ENCODE results near the gene C9.
"Not testable (repeated sequence)": the region's sequence is repeated elsewhere in the genome, so short reads cannot be mapped to it uniquely, and the experiment has no call there.

Gene C9

DNA sequence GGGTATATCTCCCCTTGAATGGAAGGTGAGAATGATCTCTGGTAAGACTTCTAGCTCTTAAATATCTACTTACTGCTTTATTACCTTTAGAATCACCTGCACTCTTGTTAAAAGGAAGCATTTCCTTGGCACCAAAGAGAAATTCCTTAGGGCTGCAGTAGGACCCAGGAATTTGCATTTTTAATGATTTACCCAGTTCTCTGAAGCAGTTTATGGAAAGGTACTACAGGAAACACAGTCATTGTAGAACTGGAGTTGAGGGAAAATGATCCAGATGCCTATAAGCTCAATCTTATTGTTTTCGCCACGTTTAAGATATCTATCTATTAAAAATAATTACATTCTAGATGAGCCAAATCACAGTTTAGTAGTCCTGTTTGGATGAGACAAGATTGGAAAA, 9.5 kb upstream of the C9 start:
- no peak for DNase-seq (ENCODE audit: low read depth in 3 of 3, low spot score in 1 of 3)

DNA sequence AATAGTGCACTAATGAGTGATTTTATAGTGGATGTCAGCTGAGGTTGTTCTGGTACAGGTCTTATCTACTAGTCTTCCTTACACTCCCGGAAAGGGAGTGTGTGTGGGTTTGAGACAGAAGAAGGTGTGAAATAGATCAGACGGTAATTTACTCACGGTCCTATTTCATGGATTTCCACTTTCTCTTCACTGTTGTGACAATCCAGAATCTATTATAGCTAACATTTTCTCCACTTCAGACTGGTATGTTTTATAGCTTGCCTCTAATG, 7.0 kb upstream of the C9 start:
- DNase-seq (ENCODE audit: low read depth in 3 of 3, low spot score in 1 of 3), result no peak

DNA sequence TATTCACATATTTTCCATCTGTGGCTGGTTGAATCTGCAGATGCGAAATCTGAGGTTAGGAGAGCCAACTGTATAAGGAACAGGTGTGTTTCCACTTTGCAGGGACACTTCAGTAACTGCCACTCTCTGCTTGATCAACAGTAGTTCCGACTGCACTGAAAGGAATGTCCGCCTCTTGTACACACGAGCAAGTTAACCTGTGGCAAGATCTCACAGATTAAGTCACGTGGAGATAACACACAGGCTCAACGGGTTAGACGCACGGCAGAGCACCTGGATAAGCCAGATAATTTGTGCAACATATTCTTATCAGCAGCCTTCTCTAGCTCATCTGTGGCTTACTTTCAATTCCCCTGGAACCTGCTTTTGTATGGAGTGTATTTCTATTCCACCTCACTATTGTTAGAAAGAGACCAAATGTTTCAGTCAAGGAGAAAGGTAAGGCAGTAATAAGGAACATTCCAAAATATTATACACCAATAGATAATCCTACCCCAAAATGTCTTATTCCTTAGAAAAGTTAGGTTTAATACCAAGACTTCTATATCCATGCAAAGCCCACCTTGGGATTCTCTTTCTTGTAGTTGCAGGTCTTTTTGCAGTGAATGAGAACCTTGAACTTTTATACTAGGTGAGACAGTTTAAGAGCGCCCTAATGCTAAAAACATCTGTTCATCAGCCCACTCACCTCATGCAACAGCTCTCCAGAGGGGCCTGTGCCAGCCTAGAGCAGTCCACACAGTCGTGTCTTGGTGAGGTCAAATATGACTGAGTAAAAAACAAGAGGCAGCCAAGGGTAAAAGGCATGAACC, 6.5 kb upstream of the C9 start:
- DNase-seq (ENCODE audit: low read depth in 3 of 3, low spot score in 1 of 3), result no peak

DNA sequence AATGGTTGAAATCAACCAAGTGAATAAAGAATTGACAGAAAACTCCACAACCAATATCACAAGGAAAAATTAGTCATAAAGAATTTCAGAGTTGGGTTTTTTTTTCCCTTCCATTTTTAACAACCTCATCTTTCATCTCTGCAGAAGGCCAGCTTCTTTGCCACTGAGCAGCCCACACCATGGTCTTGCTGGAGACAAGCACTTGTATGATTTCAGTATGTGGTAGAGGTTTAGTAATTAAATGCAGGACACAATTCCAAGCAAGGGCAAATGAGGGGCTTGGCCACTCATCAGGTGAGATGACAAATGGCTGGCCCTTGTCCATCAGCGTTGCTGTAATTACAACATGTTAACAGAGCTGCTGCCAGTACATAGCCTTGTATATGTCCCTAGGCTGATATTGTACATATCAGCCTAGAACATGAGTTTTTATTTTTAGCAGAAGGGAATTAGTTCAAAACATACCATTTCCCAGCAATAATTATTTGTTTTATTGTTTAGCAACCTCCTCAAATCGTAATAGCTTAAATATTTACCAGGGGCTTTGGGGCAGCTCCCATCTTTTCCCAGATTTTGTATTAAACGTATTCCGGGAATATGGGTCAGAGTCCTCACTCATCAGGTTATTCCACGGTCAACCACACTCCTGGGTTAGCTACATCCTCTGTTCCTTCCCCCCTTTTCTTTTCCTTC, 5.0 kb upstream of the C9 start:
- DNase-seq (ENCODE audit: low read depth in 3 of 3, low spot score in 1 of 3), result no peak

DNA sequence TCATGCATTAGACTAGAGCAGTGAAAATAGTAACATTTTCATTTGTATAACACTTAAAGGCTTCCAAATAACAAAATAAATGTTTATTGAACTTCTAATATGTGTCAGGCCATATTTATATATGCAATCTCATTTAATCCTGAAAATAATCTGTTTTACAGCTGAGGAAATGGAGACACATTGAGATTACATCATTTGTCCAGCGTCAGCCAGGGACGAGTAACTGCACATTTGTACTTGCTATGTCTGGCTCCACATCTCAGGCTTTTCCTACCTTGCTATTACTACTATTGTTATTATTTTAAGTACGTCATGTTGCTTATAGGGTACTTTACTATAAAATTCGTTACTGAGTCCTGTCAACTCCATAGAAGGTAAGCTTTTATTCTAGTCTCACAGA, 3.8 kb upstream of the C9 start:
- no peak for DNase-seq (ENCODE audit: low read depth in 3 of 3, low spot score in 1 of 3)

DNA sequence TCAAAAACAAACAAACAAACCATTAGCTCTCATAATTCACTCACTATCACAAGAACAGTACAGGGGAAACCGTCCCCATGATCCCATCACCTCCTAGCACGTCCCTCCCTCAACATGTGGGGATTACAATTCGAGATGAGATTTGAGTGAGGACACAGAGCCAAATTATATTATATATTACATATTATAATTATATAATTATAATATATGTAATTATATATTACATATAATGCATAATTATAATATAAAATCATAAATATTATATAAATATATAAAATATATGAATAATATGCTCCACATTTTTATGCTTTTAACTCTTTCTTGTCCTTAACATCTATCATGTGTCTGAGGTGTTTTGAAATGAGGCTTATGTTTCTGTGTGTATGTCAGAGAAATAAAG, 3.4 kb upstream of the C9 start:
- DNase-seq (ENCODE audit: low read depth in 3 of 3, low spot score in 1 of 3), result no peak

DNA sequence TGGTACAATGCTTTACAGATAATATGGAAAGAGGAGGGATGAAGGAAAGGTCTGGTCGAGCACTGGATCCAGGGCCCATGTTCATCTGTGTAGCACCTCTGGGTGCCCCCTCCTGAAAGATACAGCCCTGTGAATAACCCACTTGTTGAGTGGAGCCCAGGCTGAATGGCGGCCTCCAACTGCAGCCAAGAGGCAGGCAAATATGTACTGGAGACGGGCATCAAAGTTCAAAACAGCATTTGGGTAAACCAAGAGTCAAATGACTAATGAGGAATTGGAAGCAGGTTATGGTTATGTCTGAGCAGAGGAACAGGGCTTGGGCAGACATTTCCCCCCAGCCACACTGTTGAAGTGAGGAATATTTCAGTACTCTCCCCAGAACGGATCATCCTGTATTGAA, 1.1 kb downstream of the C9 start:
- no peak for DNase-seq (ENCODE audit: low read depth in 3 of 3, low spot score in 1 of 3)

DNA sequence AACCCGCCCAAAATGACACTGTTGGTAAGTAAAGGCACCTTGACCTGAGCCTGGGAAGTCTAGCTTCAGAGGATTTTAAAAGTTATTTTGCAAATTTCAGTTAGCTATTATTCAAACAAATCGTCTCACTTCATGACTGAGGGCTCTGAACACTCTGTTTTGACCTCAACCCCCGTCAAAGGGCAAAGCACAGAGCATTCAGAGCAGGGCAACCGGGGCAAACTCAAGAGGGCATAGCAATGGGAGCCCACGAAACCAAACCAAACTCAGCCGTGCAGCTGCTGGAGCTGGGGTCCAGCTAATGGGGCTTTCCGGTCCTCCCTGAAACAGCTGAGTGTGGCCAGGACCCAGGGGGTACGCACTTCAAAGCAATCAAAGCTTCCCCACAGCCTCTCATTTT, 1.6 kb downstream of the C9 start:
- no peak for DNase-seq (ENCODE audit: low read depth in 3 of 3, low spot score in 1 of 3)

DNA sequence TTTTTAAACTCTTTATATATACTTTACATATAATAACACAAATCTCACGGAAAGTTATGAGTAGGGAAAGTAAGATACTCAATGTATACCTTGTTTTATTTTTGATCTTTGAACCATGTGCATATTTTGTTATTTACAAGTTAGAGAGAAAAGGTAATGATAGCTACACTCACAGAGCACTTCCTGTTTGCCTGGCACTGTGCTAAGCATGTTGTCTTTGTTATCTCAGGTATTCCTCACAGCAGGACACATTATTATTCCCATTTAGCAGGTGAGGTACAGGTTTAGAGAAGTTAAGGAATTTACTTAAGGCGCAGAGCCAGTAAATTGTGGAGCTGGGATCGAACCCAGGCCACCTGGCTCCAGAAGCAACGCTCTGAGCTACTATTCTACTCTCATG, 3.0 kb downstream of the C9 start:
- no peak for DNase-seq (ENCODE audit: low read depth in 3 of 3, low spot score in 1 of 3)

DNA sequence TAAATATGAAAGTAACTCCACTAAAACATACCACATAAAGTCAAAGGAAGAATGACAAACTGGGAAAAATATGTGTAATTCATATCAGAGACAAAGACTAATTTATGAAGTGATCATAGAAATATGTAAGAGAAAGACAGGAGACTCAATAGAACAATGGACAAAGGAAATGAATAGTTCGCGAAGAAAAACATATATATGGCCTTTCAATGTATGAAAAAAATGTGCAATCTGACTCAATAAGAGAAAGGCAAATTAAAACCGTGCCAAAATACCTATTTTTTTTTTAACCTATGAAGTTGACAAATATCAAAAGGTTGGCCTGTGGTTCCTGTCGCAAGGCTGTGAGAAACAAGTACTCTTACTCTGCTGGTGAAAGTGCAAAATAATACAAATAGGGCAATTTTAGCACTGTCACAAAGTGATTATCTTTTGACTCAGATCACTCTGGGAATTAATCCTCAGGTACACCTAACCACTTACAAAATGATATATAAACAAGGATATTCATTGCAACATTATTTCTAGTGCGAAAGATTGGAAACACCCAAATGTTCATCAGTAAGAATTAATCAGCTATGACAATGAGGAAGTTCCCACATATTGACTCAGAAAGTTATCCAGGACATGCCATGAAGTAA, 3.7 kb downstream of the C9 start:
- DNase-seq (ENCODE audit: low read depth in 3 of 3, low spot score in 1 of 3), result no peak

DNA sequence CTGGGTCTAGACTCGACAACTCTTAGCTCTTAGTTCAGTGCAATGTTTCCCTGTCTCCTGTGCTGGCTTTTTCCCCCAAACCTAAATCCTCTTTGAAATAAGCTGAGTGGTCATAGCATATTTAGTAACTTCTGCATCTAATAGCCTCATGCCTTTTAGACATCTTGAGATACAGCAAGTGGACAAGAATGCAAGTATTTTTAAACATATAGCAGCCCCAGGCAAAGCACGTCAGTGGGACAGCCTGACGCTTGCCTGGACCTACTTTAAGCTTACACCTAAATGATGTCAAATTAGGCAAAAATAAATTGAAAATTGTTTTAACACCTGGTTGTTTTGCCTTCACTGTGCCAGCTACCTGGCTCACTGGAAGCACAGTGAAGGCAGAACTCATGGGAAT, 8.0 kb downstream of the C9 start:
- DNase-seq (ENCODE audit: low read depth in 3 of 3, low spot score in 1 of 3), result no peak

DNA sequence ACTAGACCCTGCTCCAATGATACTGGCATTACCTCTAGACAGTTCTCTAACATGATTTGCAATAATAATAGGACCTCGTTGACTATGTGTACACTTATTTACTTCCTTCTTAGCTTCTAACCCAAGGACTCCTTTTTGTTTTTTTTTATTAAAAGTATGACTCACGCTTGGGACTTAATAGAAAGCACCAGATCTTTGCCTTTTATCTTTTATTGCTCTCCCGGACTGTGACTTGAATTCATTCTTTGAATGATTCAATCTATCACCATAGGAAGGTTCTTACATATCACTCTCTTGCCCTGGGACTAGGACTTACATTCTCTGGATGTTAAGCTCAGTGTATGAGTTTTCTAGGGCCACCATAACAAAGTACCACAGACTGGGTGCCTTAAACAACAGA, 9.0 kb downstream of the C9 start:
- no peak for DNase-seq (ENCODE audit: low read depth in 3 of 3, low spot score in 1 of 3)

DNA sequence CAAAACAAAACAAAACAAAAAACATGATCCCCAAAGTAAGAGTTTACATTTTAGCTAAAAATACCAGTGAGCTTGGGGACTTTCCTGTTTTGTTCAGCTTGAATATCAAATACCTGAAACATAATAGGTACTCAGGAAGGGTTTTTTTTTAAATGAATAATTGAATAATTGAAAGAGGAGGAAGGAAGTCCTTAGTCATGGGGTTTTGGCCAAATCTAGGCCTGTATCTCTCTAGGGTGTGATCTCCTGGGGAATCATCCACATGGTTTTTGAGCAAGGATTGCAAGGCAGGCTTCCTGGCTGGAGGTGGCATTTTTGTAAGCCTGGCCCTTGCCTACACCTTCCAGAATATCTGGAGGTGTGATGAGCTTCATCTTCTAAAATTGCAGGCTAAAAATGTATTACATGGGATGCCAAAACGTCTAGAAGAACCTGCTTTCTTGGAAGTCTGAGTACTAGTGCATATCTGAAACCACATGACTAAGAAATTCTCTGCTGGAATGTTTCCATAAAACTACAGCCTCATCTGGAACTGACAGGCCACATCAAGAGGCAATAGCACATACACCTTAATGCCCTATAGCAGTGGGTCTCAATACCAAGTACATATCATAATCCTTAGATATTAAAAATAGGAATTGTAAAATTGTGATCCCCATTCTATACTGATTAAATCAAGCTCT, 10.4 kb downstream of the C9 start:
- no peak for DNase-seq (ENCODE audit: low read depth in 3 of 3, low spot score in 1 of 3)

DNA sequence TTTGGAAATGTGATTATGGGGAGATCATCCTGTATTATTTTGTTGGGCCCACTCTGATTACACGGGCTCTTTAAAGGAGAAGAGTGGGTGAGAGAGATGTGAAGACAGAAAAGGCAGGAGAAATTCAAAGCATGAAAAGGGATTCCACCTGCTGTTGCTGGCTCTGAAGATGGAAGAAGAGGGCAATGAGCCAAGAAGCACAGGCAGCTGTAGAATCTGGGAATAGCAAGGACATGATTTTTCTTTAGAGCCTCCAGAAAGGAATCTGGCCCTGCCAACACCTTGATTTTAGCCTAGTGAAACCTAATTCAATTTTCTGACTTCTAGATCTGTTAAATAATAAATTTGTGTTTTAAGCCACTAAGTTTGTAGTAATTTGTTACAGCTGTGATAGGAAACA, 11.3 kb downstream of the C9 start:
- no peak for DNase-seq (ENCODE audit: low read depth in 3 of 3, low spot score in 1 of 3)

DNA sequence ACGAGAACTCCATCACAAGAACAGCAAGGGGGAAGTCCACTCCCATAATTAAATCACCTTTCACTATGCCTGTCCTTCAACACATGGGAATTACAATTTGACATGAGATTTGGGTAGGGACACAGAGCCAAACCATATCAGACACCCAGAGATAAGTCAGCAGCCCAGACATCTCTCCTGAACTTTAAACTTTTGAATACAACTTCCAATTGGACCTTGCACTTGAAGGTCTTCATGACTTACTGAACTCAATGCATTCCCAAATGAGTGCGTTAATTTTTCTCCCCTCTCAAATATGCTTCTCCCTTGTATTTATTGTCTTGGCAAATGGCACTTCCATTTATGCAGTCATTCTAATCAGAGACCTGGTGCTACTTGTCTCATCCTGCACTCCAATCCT, 12.1 kb downstream of the C9 start:
- DNase-seq (ENCODE audit: low read depth in 3 of 3, low spot score in 1 of 3), result no peak

DNA sequence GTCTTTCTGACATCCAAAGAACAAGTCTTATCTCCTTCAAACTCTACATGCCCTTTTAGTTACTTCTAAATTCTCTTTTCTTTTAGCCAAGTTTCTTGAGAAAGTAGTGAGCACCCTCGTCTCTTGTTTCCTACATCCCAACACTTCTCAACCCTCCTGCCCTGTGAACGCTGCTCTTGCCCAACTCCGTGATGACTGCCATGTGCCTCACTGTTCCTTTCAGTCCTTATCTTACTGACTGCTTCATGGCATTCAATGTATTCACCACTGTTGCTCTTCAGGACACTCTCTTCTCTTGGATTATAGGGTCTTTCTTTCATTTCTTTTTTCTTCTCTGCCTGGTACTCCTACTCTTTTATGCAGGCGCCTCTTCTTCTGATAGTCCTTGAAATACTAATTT, 14.8 kb downstream of the C9 start:
- no peak for DNase-seq (ENCODE audit: low read depth in 3 of 3, low spot score in 1 of 3)

DNA sequence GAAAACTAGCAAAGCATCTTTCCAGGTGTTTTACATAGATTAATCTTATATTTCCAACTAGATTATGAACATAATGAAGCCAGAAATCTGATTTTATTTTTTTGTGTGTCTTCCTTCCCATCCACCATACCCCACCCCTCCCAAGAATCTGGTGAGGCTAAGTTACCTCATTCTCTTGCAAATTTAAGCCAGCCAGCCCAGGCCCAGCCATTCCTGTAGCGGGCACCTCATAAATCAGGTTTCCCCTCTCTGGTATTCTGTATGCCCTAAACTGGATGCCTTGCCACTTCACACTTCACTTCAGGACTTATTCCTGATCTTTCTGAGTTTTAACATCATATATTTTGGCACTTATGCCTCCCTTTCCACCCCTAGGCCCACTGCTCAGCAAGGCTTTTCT, 21.8 kb downstream of the C9 start:
- DNase-seq (ENCODE audit: low read depth in 3 of 3, low spot score in 1 of 3), result no peak

DNA sequence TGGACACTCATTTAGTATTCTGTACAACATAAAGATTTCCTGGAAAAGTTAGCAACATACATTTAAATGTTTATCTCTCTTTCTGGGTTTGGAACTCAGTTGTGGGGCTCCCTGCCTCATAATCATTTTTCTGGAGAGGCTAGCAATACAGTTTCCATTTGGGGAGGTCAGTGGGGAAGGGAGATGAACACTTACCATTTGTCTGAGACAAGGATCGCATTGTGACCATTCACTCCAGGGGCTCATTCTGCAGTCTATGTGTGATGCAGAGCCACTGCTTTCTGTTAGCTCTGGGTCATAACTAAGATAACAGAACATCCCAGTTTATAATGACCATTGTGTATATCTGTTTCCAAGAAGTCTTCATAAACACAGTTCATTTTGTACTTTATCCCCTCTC, 22.4 kb downstream of the C9 start:
- DNase-seq (ENCODE audit: low read depth in 3 of 3, low spot score in 1 of 3), result no peak

DNA sequence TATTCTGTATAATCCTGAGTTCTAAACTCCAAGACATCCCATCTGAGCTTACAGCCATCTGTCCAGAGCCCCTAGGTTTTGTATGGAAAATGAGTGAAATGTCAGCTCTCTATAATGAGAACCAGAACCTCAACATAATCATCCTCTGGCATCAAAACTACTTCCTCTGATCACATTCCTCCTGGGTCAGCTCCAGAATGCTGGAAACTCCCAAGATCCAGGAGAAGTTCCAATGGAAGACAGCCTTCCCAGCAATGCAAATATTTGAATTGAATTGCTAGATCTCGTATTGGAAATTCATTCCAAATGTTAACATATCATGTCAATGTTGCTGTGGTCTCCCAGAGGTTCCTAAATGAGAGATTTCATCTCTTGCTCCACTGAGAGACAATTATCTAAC, 23.8 kb downstream of the C9 start:
- no peak for DNase-seq (ENCODE audit: low read depth in 3 of 3, low spot score in 1 of 3)

DNA sequence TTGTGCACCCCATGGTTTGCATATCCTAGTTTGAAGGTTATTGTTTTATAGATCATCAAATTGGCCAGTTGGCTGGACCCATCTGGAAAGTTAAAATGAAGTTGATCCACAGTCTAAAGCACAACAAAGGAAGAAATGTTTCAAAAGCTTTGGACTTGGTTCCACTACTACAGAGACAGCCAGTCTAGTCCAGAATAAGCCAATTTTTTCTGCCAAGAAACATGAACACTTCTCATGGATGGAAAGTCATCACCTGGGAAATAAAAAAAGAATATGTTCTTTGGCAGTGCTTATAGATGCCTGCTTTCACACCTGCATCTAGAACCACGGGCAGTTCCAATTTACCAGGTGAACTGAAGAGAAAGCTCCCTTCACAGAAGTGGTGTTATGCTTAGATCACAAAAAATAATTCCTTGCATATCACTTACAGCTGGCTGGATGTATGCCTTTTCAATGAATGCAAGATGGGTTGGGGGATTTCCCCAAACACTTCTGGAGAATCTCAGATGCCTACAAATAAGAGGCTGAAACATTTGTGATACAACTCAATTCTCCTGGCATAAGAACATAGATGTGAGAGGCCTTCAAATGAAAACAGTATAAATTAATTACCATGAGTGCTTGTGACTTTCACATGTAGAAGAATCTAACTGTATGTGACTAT, 26.9 kb downstream of the C9 start:
- DNase-seq (ENCODE audit: low read depth in 3 of 3, low spot score in 1 of 3), result no peak

DNA sequence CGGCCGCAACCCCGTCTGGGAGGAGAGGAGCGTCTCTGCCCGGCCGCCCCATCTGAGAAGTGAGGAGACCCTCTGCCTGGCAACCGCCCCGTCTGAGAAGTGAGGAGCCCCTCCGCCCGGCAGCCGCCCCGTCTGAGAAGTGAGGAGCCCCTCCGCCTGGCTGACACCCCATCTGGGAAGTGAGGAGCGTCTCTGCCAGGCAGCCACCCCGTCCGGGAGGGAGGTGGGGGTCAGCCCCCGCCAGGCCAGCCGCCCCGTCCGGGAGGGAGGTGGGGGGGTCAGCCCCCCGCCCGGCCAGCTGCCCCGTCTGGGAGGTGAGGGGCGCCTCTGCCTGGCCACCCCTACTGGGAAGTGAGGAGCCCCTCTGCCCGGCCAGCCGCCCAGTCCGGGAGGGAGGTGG, 30.0 kb downstream of the C9 start:
- DNase-seq (ENCODE audit: low read depth in 3 of 3, low spot score in 1 of 3), result not testable (repeated sequence)

DNA sequence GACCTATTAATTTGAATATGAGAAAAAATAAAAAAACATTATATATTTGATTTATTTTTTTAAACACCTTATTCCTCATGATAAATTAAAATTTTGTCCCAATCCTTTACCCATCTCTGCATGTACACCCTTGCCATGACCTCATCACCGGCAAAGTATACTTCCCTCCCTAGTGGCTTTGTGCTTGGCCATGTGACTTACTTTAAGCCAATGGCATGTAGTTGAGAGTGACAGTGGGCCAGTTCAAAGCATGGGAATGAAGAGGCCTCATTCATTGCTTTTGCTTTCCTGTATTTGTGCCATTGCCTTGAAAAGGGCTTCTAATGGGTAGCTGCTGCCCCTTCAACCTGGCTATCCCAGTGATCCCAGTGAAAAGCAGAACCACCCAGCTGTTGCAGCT, 31.2 kb downstream of the C9 start:
- DNase-seq (ENCODE audit: low read depth in 3 of 3, low spot score in 1 of 3), result no peak
